HG02763 (cell line): ENCODE data around the gene BBS9.
"Not testable (repeated sequence)": the region's sequence is repeated elsewhere in the genome, so short reads cannot be mapped to it uniquely, and the experiment has no call there.

Experiments
- ATAC-seq: cut with Tn5 transposase; IDR thresholded peaks from one replicate; pipeline ENCODE4 v1.9.1; 2021; ENCODE audit warnings: mild to moderate bottlenecking, moderate library complexity; ENCODE audit not compliant: unreplicated experiment

Gene BBS9

DNA sequence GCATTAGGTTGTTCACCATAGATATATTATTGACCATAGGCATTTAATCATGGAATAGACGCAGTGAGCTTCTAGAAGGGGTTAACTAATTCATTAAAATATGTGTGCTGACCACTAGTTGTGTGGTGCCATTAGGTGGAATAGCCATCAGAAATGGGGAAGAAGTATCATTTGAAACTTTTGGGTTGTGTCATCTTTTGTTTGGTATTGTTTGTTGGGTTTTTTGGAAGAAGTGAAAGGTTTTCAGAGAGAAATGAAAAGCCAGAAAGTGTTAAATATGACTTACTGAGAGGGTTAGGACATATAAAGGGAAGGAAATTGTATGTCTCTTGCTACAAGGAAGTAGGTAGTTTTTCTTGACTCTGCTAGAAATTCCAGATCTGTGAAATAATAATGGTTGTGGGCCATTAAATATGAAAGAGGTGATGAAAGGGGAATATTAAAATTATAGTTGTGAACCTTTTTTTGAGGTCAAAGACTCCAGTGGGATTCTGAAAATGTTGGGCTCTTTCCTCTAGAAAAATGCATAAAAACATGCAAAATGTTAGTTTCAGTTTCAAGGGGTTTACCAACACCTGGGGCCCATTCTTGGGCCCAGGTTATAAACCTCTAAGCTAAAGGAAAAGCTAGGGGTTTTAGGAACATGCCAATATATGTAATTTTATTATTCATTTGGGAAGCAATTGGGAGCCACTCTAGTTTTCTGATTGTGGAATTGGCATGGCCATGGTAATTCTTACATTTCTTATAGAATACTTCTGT lies 348.5 kb downstream of the BBS9 start:
- no peak for ATAC-seq

GRCh38 chr7:33484476-33484875 lies 355.1 kb downstream of the BBS9 start:
- ATAC-seq: not testable (repeated sequence)

- ATAC-seq: no peak
Measured at GRCh38 chr7:33485747-33486493, 356.6 kb downstream of the BBS9 start.

DNA sequence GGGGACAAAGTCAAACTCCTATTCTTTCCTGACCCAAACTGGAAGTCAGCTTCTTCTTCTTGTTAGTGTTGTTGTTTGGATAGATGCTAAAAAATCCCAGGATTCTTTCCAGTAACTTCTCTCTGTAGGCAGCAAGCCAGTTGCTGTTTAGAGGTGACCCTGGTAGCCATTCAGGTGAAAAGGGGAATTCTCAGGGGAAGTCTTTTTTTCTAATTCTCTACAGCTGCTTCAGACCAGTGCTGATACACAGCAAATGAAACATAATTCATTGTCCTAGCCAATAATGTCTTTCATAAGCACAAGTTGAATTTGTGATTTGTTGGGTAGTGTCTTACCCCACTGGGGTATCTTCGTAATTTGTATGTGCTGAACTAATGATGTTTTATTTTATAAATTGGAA lies 357.3 kb downstream of the BBS9 start:
- ATAC-seq: no peak

DNA sequence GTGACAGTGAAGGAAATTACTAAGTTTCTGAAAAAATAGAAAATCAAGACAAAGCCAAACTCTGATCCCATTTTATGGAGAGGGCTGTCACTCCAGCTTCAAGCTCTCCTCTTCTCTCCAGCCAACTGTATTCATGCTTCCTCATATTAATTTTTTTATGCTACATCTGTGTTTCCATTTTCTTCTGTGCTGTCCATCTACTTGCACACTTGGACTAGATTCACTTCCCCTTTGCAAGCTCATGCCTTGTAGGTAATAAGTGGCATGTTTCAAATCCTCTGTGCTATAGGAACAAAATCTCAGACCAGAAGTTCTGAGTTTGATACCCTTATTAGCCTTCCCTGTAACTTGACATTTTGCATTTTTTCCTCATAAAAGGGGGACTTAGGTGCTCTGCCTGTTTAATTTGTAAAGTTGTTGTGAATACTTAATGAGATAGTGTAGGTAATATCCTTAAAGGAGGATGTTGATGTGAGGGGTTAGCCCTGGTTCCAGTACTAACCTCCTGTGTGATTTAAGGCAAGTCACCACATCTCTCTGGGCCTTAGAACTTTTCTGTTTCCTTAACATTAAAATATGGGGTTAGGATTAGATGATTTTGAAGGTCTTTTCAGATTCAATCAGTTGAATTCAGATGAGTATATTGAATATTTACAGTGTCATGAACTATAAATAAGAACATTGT lies 358.8 kb downstream of the BBS9 start:
- no peak for ATAC-seq

GRCh38 chr7:33494474-33494873 lies 365.1 kb downstream of the BBS9 start:
- no peak for ATAC-seq

- ATAC-seq: no peak
Measured at GRCh38 chr7:33495207-33495606, 365.8 kb downstream of the BBS9 start.

- ATAC-seq: no peak
Measured at GRCh38 chr7:33497051-33497450, 367.7 kb downstream of the BBS9 start.

- ATAC-seq: no peak
Measured at GRCh38 chr7:33500703-33501701, 371.6 kb downstream of the BBS9 start.

- ATAC-seq: no peak
Measured at GRCh38 chr7:33503014-33503413, 373.6 kb downstream of the BBS9 start.

DNA sequence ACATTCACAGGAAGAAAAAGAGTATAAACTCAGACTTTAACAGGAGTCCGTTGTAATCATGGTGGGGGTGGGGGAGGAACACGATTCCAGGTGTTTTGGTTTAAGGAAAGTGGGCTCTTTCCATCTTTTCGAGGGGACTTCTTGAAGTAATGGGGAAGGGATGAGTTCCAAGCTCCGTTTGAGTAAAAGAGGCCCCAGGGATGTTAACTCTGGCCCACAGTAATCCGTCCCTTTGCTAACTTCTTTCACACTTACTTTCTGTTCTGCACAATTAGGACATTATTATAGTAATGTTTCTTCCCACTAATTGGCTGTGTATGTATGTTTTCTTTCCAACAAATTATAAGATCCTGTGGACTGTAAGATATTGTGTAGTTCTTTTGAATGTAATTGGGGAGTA lies 374.4 kb downstream of the BBS9 start:
- no peak for ATAC-seq

- no peak for ATAC-seq
Measured at GRCh38 chr7:33504266-33504665, 374.9 kb downstream of the BBS9 start.

GRCh38 chr7:33509206-33509605 lies 379.8 kb downstream of the BBS9 start:
- ATAC-seq: no peak

- no peak for ATAC-seq
Measured at GRCh38 chr7:33511778-33512177, 382.4 kb downstream of the BBS9 start.

DNA sequence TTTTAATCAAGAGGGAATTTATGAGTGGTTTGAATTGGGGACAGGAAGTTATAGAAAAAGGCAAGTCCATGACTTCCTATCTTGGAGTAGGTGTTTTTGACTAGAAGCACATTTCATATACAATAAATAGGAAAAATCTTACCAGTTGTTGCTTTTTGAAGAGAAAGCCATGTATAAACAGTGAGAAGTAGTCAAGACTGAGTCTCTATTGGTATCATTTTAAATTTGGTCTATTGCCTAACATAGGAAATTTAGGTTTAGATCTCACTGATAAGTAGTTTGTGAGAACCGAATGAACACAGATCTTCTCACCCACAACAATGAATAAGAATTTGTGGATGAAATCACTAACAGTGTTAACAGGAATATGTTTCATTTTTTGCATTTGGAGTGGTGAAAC lies 387.2 kb downstream of the BBS9 start:
- no peak for ATAC-seq

GRCh38 chr7:33517191-33517590 lies 387.8 kb downstream of the BBS9 start:
- ATAC-seq: no peak

DNA sequence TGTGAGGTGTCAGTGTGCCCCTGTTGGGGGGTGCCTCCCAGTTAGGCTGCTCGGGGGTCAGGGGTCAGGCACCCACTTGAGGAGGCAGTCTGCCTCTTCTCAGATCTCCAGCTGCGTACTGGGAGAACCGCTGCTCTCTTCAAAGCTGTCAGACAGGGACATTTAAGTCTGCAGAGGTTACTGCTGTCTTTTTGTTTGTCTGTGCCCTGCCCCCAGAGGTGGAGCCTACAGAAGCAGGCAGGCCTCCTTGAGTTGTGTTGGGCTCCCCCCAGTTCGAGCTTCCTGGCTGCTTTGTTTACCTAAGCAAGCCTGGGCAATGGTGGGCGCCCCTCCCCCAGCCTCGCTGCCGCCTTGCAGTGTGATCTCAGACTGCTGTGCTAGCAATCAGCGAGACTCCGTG lies 397.6 kb downstream of the BBS9 start:
- not testable (repeated sequence) for ATAC-seq

DNA sequence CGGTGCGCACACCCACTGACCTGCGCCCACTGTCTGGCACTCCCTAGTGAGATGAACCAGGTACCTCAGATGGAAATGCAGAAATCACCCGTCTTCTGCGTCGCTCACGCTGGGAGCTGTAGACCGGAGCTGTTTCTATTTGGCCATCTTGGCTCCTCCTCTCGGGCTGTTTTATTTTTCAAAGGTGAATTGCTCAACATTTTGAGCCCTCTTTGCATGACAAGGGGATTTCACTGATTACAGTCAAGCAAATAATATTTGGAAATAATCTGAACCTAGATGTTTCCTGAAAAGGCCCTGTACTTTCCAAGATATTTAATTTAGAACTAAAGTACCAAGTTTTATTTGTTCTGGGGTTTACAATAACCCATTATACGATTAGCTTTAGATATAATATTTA lies 398.2 kb downstream of the BBS9 start:
- ATAC-seq: not testable (repeated sequence)

DNA sequence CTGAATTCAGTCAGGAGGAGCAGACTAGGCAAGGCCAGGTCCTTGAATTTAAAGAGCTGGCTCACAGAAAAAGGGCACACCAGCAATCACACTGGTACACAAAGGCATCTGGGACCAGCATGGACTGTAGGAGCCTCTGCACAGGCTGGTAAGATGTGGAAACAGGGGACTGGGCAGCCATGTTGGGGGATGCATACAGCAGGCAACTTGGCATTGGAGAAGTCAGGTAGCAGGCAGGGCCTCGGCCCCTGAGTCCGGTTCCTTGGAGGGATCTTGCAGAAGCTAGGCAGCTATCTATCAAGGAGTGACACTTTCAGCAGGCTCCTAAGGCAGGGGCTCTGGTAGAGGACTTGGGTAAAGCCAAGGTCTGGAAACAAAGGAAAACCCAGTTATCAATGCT lies 399.7 kb downstream of the BBS9 start:
- no peak for ATAC-seq

- ATAC-seq: no peak
Measured at GRCh38 chr7:33530664-33531063, 401.3 kb downstream of the BBS9 start.

DNA sequence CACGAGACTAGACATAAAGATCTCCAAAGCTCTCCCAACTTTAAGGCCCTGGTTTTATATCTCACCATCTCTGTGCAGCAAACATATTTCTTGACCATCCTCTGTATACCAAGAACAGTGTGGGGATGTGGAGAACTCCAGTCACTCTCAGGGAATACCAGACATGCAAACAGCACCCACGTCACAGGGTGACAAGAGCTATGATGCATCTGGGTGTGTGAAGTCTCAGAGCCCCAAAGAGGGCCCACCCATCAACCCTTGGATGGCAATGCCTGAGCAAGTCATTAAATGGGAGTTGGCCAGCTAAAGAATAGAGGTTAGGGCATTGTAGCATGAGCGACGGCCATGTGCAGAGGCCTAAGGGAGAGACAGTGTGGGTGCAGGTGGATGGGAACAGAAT lies 402.5 kb downstream of the BBS9 start:
- no peak for ATAC-seq
